Fibroblast of upper back skin (primary cell): Measurements from ENCODE around the gene PRKCE.

ENCODE experiments used
- DNase-seq: peaks from one replicate; pipeline ENCODE4 v3.0.0-alpha.2; 2013

PRKCE gene

DNA sequence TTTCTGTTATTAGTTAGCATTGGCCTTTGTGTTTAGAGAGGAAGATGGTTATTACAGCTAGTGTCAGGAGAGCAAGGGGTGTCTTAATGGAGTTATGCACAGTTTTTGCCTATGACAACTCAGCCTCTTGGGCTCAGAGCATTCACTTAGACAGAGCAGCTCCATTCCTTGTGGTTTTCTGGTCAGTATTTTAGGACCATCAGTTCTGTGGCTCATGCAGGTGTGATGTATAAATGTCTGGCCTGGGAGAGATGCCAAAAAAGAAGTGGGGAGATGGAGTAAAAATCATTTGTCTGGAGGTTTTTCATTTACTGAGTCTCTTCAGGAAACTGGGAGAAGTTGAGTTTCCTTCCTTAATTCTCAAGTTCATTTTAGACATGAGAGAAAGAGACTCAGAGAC is 79.7 kb downstream of the PRKCE start:
- DNase-seq = peak; percentile 68

DNA sequence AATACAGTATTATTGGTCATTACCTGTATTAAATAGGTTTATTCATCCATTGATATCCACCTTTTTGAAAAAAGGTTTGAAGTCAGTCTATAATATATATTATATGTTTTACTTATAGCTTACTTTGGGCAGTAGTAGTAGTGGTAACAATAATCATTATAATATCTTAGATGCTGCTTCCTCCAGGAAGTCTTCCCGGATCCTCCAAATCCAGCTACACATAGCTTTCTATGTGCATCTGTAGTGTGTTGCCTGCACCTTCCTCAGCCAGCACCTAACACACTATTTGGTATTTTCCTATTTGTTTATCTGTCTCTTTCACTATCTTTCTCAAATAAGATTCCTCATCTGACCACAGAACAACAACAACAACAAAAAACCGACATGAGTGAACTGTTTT is 81.0 kb downstream of the PRKCE start:
- DNase-seq = no peak

DNA sequence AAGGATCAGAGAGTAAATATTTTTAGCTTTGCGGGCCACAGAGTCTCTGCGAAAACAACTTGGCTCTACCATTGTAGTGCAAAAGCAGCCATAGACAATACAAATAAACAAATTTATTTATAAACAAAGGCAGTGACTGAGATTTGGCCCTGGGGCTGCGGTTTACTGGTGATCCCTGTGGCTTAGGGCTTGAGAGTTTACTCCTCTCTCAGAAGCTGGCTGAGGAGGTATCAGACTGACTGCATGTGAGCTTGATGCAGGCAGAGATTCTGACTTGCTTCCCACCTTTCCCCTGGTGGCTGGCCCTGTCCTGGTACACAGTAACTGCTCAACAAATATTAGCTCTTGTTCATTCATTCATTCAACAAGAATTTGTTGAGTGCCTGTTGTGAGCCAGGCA is 81.5 kb downstream of the PRKCE start:
- no peak for DNase-seq

DNA sequence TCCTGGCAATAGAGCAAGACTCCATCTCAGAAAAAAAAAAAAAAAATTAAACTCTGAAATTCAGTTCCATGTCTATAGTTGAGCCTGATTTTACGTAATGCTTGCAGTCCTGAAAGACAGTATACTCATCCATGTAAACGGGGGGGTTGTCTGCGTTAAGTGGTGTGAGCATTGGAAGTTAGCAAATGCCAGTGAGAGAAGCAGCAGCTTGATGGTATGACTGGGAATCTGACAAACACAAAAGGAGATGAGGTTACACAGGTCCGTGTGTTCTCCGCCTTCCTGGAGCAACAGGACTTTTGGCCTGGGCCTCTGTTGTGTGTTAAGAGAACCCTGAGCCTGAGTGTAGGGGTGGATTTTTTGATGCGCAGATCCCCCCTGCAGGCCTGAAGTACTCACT is 82.9 kb downstream of the PRKCE start:
- DNase-seq = no peak

DNA sequence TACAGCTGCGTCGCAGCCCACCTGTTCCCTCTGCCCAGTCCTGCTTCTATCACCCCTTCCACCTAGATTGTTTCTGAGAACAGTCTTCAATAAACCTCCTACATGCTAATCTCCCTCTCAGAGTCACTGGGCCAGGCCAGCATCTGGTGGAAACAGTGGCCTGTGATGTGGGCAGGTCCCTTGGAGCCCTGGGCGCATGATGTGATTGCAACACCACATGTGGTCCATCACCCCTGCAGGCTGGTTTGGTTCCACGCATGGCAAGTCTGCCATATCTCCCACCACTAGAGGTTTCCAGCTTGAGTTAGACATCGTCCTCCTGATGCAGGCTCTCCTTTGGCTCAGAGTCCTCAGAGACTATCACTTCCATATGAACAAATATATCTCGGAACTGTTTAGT is 83.5 kb downstream of the PRKCE start:
- DNase-seq = no peak

DNA sequence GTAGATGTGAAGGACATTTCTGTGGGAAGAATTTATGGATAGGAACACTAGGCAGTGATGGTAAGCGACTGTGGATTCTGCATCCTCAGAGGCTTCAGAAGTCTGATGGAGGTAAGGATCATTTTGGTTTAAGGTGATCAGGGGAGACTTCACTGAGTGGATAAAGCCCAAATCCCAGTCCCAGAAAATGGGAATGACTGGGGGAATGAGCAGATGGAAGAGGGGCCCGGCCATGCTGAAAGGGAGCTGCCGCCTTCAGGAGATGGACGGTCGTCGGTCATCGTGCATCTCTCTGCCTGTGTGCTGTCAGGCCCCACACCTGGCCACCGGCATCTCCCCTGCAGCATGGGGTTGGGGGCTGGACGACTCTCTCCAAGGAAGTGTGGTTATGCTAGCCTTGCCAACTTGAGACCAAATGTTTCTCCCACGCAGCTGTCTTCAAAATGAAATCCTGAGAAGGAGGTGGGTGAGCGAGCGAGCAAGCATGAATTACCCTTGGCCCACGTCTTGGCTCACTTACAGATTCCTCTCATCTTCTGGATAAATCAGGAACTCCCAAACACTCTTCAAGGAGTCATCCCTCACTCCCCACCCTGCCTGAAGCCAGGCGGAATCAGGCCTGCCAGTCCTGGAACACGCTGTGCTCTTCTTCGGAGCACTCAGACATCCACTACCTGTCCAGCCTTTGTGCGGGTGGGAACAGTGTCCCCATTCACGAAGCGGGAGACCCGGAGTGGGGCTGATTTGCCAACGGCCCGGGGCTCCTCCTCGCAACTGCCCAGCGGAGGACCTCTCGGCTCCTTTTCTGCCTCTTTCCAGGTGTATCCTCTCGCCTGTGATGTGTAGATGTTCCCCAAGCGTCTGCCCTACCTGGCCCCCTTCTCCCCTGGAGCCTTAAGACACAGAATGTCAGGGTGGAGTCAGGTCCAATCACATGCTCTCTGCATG is 85.6 kb downstream of the PRKCE start:
- peak; percentile 68 for DNase-seq

DNA sequence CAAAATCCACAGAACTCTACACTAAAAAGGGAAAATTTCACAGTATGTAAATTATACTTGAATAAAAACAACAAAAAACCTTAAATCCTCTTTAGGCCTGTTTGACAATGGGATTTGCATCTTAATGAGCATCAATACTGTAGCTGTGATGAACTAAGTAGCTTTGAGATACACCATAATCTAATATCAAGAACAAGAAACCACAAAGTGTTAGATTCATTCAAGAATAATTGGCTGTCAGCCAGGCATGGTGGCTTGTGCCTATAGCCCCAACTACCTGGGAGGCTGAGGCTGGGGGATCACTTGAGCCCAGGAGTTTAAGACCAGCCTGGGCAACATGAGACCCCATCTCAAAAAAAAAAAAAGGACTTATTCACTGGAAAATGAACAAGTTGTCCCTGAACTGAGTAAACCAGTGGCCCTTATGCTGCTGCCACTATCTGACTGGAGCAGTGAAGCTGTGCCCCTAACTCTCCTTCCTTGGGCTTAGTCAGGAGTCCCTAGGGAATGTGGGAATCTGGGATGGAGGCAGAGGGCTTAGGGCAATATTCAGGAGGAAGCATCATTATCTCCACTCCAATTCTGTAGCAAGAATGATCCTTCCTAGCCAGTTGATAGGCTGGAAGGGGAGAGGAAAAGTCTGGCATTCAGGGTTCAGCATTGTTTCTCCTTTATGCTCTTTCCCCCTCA is 88.5 kb downstream of the PRKCE start:
- peak; percentile 43 for DNase-seq

DNA sequence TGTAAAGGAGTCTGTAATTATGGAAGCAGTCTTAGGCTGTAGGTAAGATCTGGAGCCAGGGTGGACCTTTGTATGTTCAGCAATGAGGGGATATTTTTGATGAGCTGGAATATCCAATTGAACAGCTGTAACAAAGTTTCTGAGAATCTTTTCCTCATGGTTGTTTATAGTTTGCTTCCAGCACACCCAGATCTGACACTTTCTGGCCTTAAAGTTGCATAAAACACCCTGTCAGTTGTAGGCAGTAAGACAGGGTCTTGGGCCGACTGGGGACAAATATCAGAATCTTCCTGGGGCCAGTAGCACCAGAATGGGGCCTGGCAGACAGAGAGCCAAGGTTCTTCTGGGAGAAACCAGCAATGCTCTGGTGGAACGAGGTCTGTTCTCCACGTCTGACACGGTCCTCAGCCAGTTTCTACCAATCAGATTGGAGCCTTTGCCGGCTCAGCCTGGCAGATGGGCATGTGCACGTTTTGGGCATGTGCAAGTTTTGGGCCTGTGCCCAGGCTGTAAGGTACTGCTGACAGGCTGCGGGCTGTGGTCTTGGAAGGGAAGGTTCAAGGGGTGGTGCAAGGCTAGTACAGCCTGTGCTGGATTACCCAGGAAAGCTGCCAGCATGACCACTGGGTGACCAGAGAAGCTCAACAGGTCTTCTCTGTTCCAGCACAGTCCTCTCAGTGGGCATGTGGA is 89.8 kb downstream of the PRKCE start:
- no peak for DNase-seq

DNA sequence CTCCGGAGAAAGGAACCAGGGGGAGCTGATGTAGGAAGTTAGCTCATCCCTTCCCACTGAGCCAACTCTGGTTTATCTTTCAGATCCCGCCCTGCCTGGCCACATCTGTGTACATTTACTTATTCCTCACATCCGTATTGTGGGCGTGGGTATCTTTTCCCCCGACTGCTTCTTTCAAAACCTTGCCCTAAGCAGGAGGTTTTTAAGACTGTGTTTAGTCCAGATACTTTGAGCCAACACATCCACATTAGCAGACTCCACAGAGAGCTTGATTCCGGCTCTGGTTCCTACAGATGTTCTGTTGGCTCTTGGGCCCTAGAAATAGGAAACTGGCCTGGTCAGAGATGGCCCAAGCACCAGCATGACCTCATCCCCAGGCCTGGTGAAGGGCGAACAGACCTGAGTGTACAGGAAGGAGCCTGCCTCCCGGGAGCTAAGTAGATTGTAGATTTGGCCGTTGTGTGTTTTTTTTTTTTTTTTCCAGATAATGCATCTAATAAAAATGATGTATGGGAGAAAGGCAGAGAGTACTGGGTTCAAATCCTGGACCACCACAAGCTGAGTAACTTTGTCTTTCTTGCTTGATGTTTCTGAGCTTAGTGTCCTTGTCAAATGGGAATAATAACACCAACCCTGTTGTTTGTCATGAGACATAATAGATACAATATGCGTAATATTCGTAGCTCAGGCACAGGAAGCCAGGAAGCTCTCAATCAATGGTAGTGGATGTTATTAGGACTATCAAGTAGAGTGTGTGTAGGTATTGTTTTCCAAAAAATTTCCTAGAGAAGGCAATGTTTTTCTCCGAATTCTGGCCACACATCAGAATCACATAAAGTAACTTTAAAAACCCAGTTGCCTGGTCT is 92.3 kb downstream of the PRKCE start:
- peak; percentile 69 for DNase-seq

DNA sequence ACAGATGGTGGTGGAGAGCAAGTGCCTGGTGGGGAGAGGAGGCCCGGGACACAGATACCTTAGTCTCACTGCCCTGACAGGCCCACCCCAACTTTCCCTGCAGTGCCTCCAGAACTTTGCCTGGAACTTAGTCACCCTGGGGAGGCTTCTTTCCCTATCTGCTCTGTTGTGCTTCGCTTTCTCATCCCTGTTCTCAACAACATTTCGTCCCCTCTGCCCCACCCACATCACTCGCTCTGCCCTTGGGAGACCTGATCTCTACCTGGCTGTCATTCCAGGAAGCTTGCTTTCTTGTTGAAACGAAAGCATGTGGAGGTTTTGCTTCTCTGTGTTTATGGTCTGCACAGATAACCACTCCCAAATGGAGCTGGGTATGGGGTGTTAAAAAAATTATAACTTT is 93.8 kb downstream of the PRKCE start:
- DNase-seq = no peak

DNA sequence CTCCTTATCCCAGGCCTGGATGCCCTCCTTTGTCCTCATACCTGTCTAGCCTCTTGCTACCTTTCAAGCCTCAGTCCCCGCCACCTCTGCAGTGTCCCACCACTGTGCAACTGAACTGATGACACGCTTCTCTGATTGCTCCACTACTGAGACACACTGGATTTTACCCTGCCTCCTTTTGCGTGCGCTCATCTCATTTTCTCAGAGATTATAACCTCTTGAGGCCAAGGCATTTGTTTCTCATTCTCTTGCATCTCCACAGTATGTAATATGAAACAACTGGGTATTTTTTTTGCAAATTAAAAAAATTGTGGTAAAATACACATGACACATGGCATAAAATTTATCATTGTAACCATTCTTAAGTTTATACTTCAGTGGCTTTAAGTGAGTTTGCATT is 95.4 kb downstream of the PRKCE start:
- peak; percentile 38 for DNase-seq

DNA sequence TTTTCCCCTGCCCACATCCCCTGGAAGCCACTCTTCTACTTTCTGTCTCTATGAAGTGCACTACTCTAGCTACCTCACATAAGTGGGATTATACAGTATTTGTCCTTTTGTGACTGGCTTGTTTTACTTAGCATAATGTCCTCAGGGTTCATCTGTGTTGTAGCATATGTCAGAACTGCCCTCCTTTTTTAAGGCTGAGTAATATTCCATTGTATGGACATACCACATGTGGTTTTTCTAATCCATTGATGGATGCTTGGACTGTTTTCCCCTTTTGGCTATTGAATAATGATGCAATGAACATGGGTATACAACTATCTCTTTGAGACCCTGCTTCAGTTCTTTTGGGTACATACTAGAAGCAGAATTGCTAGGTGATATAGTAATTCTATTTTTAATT is 95.9 kb downstream of the PRKCE start:
- no peak for DNase-seq

DNA sequence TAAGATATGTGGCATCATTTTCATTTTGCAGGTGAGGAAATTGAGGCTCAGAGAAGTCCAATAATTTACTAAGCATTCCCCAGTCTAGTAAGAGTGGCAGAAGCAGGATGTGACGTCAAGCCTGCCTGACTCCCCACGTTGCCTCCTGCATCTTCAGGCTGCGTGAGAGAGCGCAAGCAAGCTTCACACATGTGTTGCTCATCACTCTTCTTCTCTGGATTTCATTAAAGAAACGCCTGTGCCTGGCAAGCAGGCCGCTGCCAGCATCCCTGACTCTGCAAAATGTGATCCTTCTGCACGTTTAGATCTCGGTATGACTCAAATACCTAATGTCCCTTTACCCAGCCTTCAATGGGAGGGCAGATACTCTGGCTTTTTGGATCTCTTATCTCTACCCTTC is 96.8 kb downstream of the PRKCE start:
- peak; percentile 98 for DNase-seq

DNA sequence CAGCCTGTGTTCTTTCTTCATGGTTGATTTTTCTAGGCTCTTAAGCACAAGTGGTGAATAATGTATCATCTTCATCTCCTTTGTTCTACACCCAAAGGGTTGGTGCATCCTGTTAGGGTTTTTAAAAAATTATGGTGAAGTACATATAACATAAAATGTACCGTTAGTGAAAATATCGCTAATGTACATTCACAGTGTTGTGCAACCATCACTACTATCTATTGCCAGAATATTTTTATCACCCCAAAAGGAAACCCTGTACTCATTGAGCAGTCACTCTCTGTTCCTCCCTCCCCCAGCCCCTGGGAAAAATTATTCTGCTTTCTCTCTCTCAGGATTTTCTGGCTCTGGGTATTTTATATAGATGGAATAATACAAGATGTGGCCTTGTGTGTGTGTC is 98.5 kb downstream of the PRKCE start:
- peak; percentile 31 for DNase-seq

DNA sequence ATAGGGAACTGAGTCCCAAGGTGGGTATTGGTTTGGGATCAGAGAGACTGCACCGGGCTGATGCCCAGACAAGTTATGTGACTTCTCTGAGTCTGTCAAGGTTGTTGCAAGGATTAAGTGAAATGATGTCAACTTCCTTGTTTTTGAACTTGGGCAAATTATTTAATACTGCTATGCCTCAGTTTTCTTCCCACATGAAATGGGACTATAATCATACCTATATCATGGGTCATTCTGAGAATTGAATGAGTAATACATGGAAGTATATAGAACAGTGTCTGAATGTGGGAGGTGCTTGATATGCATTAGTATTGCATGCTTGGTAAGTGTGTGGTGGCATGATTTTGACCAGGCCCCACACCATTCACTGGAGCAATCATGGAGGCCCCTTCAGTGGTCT is 99.0 kb downstream of the PRKCE start:
- peak; percentile 13 for DNase-seq

DNA sequence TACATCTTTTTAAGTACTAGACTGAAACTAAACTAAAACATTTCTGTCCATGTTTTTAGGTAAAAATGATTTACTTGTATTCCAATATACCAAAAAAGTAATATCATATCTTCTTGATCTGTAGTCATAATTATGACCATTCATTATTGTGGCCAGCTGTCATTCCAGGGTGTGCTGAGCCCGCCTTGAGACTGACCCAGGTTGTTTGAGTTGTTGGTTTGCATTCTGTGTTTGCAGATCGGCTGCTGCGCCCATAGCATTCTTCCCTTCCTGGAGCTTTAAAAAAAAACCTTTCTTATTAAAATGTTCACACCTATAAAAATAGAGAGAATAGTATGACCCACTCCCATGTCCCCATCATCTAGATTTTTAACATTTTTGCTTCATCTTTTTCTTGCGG is 101.9 kb downstream of the PRKCE start:
- no peak for DNase-seq

DNA sequence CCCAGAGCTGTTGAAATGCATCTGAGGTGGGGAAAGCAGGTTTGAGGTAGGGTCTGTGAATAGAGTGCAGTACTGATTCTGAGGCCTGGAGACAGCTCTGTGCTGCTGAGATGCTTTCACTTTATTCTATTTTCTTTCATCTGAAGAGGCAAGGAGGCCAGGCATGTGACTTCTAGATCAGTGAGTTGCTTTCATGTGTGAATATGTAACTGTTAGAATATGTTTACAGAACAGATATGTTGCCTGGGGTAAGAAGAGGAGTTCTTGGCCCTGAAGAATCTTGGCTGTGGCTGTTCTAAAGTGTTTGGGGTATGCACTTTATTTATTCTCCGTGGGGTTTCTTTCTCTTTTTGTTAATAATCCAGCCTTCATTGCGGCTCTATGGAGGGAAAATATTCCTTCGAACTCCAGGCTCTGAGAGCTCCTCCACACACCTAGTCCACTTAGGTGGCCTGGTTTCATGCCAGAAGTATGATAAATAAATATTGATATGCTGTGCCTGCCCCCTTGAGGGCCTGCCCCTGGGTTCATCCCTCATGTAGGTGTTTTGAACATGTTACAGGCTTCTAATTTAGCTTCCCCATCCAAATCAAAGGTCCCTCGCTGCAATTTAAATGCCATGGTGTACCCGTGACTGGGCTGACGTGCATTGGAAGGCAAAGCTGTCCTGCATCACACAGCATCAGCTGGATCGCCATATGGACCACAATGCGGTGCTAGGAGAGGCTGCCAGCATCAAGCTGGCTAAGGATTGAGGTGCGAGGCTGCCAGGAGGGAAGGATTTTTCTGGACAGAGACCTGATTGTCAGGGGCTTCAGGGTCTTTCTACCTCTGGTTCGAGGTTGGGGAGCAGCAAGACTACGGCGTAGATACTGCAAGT is 102.9 kb downstream of the PRKCE start:
- DNase-seq = no peak

DNA sequence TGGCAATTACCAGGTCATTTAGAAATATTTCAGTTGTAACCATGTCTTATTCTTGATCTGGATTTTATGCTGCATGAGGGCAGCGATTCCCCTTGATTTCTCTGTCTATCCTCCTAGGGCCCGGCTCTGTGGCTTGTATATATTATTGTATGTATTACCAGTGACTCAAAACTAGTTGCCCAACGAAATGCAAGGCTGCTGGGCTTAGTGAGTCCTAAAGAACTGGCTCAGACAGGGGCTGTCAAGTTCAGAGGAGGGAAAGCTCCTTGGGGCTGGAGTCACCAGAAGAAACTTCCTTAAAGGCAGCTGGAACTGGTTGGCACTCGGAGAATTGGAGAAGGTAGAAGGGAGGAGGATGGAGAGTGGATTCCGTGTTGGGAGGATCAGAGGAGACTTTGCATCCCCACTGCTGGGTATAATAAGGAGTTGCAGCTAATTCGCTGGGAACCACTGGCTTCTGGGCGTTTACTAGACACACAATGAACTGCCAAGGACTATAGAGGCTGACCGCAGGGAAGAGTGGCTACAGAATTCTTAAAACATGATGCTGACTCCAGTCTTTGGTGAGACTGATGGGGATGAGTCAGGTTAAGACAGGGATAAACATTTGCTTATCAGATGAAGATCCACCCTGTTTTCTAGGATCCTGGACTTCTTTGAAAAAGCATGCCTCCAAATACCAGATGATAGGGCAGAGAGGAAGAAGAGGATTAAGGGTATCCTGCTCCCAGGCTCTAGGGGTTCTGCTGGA is 104.3 kb downstream of the PRKCE start:
- peak; percentile 89 for DNase-seq

DNA sequence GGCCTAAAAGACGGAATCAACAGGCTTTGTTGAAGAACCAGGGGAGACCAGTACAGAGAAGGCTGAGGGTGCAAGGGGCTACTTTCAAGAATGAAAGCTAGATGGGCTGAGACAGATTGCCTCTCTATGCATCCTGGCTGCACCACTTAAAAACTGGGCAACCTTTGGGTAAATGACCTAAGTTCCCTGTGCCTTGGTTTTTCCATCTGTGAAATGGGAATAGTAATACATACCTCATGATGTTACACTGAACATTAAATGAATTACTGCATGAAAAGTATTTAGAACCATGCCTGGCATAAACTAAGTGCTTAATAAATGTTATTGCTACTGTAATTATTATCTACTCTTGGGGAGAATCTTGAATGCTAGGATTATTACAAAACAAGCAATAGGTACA is 106.5 kb downstream of the PRKCE start:
- no peak for DNase-seq

DNA sequence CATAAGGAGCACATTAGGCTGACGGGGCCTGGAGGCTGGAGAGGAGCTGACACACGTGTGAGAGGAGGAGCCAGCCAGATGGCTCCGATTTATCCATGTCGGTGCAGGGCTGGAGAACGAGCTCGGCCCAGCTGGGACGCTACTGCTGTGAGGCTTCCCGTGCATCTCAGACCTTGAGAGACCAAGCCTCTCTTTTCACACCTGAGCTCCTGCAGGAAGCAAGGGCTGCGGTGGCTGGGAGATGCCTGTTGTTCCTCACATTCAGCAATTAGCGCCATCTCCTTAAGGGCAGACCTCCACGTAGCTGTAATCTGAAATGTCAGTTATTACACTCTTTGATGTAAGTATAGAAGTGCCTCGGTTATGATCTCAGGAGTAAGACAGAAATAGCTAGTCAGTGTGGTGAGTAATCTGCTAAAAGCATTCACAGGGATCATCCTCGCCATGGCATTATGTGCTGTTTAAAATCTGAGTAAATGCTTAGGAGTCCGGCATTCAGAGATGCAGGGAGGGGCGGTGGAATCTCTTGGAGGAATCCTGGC is 107.9 kb downstream of the PRKCE start:
- DNase-seq = peak; percentile 83

DNA sequence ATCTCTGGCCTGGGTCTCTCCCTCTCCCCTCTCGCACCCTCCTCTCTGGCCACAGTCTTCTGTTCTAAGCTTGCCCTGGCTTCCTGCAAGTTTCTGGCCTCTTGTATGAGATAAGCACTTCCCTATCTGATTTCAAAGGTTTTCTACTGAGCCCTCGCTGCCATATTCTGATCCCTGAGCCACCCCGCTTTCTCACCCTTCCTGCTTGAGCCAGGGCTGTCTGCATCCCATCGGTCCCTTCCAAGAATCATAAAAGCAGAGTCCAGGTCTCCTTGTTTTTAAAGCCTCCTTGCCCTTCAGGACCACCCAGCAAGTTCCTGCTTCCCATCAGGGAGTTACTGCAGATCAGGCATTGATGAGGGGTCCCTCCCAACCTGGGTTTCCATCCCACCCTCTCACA is 110.2 kb downstream of the PRKCE start:
- DNase-seq = no peak
